Adrenal gland (tissue), 5 donors: Measurements from ENCODE around the gene BCKDHA.

Experiments
- POLR2A ChIP-seq, 2 donors: fragments of 450-650 bp; IDR thresholded peaks; one replicate each; pipeline ENCODE4 v1.6.1; 2017; ENCODE audit warnings: antibody characterized with exemption in 2 of 2, mild to moderate bottlenecking in 2 of 2, moderate library complexity in 1 of 2
- TF ChIP-seq, protein P1 (sequence below), 6 experiments: fragments of 450-650 bp in 4 of 6; fragments of 200-600 bp in 2 of 6; sonication (generic) in 1 of 6; IDR thresholded peaks; 1 replicate in 5 of 6; 2 replicates in 1 of 6; pipeline versions ENCODE4 v1.5.1 to v1.8.0; 2016 to 2021; ENCODE audit warnings: antibody characterized with exemption in 6 of 6, mild to moderate bottlenecking in 2 of 6, moderate library complexity in 1 of 6
- donor health status: DM: no; HTN: no; CAD: no.

DNA sequence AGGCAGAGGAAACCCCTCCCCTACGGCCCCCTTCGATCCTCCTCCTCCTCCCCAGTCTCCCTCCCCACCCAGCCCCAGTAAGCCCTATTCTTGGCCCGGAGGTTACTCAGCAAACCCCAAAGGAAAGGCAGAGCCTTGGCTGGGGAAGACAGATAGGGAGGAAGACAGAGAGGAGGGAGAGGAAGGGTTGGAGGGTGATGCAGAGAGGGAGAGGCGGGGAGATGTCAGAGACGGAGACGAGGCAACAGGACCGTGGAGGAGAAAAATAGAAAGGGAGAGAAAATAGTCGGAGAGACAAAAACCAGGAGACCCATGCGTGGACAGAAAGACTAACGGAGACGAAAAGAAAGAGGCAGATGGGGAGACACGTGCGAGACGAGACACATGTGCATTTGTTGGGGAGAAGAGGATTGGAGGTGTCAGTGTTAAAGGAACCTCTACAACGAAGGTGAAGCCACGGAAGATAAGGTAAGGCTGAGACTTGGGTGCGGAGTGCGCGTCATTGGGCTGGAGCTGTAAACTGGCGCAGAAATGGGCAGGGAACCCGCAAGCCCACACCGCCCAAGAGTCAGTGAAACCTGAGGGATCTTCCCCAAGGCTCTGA is 46.8 kb upstream of the BCKDHA start:
- TF ChIP-seq, protein P1, sequence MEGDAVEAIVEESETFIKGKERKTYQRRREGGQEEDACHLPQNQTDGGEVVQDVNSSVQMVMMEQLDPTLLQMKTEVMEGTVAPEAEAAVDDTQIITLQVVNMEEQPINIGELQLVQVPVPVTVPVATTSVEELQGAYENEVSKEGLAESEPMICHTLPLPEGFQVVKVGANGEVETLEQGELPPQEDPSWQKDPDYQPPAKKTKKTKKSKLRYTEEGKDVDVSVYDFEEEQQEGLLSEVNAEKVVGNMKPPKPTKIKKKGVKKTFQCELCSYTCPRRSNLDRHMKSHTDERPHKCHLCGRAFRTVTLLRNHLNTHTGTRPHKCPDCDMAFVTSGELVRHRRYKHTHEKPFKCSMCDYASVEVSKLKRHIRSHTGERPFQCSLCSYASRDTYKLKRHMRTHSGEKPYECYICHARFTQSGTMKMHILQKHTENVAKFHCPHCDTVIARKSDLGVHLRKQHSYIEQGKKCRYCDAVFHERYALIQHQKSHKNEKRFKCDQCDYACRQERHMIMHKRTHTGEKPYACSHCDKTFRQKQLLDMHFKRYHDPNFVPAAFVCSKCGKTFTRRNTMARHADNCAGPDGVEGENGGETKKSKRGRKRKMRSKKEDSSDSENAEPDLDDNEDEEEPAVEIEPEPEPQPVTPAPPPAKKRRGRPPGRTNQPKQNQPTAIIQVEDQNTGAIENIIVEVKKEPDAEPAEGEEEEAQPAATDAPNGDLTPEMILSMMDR (IDR thresholded peaks at IDR 0.05), result no peak
- no peak for TF ChIP-seq POLR2A (IDR thresholded peaks at IDR 0.05)
